ENCODE data around the gene YEATS2. TPM values are rescaled to one million over a fixed set of nuclear protein-coding genes. Genes with fewer than 3 reads are reported as not detected.

YEATS2 gene
- total RNA-seq, 3 donors from 2014 or later = 15.6 to 19.3 (median 16.1) TPM

- H3K4me1 ChIP-seq (ENCODE audit: low read depth) = peaks cover 12% of the 10 kb centered on the region
- DNase-seq (peak in 2 of 3 donors; percentile 17 to 45), ATAC-seq (peak; percentile 53)
- no peak for TF ChIP-seq CTCF (IDR thresholded peaks at IDR 0.05)
- H3K36me3 ChIP-seq (ENCODE audit: low read depth) = no peaks in the 10 kb centered on the region
- intact Hi-C loops (cut with DNase I, micrococcal nuclease) = no loop called here
- no peak overlapping the region for H3K4me3 ChIP-seq
- H3K9me3 ChIP-seq = no peaks in the 10 kb centered on the region
These were observed 129.1 kb downstream of the YEATS2 start for GRCh38 chr3:183826448-183827250.

DNA sequence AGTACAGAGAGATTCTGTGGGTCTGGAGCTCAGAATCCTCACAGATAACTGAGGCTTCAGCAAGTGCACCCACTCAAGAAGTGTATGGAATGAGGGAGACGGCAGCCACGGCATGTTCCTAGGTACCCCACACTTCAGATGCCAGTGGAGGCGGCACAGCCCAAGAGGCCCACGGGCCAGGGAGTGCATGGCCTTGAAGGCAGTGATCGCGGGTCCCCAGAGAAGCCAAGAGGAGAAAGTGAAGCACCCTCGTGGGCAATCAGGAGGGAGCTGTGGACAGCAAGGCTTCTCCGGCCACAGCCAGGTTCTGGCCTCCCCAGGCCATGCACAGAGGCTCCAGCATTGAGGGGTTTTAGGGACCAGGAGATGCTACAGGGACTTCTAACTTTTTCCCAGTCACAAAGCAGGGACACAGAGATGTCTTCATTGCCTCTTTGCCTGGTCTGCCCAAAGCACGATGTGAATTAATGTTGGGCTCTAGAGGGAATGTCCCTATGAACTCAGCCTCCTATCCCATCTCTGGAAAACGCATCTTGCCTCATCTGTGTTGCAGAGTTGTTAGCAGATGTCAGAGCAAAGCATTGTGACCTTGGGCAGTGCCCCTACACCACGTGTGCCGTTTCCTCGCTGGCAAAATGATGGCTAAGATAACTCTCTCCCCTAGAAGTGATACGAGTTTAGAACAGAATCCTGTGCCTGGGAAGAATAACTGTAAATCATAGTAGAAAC, 130.4 kb downstream of the YEATS2 start:
- no peak for TF ChIP-seq CTCF (IDR thresholded peaks at IDR 0.05)
- DNase-seq (no peak), ATAC-seq (no peak)
- peaks cover 12% of the 10 kb centered on the region for H3K4me1 ChIP-seq (ENCODE audit: low read depth)
- H3K4me3 ChIP-seq = no peak overlapping the region
- H3K36me3 ChIP-seq (ENCODE audit: low read depth) = no peaks in the 10 kb centered on the region
- H3K9me3 ChIP-seq = no peaks in the 10 kb centered on the region
- intact Hi-C loops (cut with DNase I, micrococcal nuclease) = no loop called here

GRCh38 chr3:183828538-183828870, 130.9 kb downstream of the YEATS2 start:
- Histone ChIP-seq H3K36me3 (ENCODE audit: low read depth) (no peaks in the 10 kb centered on the region), H3K4me3 (no peak overlapping the region), H3K4me1 (ENCODE audit: low read depth) (peaks cover 12% of the 10 kb centered on the region), H3K9me3 (no peaks in the 10 kb centered on the region)
- no peak for DNase-seq
- intact Hi-C loops (cut with DNase I, micrococcal nuclease) = no loop called here
- ATAC-seq = no peak
- TF ChIP-seq CTCF (IDR thresholded peaks at IDR 0.05) = no peak

- H3K4me1 ChIP-seq (ENCODE audit: low read depth) = peaks cover 9% of the 10 kb centered on the region
- ATAC-seq (no peak), DNase-seq (no peak)
- H3K36me3 ChIP-seq (ENCODE audit: low read depth) = no peaks in the 10 kb centered on the region
- intact Hi-C loops (cut with DNase I, micrococcal nuclease) = no loop called here
- H3K4me3 ChIP-seq = no peak overlapping the region
- TF ChIP-seq CTCF (IDR thresholded peaks at IDR 0.05) = no peak
- no peaks in the 10 kb centered on the region for H3K9me3 ChIP-seq
These were observed 131.9 kb downstream of the YEATS2 start for GRCh38 chr3:183829466-183829865.

DNA sequence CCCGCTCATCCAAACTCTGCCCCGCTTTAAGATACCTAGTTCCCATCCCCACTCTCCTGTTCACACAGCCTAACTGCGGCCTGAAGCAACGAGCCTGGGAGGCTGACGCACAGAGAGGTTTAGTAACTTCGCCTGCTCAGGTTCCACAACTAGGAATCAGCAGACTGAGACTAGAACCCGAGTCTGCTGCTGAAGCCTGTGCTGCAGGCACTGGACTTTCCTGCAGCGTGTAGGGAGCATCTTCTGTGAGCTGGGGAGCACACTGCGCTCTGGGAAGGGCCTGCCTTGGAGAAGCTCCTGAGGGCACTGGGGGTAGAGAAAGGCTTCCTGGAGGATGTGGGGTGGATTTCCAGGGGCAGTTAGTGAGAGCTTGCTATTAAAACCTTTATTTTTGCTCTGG, 132.6 kb downstream of the YEATS2 start:
- H3K9me3 ChIP-seq = no peaks in the 10 kb centered on the region
- no peak for DNase-seq
- ATAC-seq = no peak
- peaks cover 3% of the 10 kb centered on the region for H3K4me1 ChIP-seq (ENCODE audit: low read depth)
- TF ChIP-seq CTCF (IDR thresholded peaks at IDR 0.05) = no peak
- no peaks in the 10 kb centered on the region for H3K36me3 ChIP-seq (ENCODE audit: low read depth)
- intact Hi-C loops (cut with DNase I, micrococcal nuclease) = no loop called here
- H3K4me3 ChIP-seq = no peak overlapping the region
